Measurements from ENCODE around the gene CPB1. TPM values are rescaled to one million over a fixed set of nuclear protein-coding genes. Genes with fewer than 3 reads are reported as not detected.

CPB1 gene
- total RNA-seq, 2 experiments from 2014 or later: not detected

DNA sequence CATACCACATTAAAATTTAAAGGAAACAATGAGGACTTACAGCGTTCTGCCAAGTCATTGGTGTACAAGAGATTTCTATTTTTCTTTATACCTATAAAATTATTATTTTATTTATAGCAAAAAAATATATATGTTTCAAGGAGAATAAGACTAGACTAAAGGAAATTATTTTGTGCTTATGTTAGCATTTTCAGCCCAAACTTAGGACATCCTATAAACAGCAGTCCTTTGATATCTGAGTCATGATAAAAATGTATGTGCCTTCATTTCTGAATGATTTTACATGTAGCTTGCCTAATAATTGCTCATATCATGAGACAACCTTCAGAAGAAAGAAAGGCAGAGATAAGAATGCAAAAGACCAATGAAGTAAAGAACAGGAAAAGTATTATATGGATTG lies 20.8 kb downstream of the CPB1 start:
- H3K9me3 Mint-ChIP-seq: no peaks in the 10 kb centered on the region
- no peak overlapping the region for H3K27ac Mint-ChIP-seq
- no peak for DNase-seq
- ATAC-seq (ENCODE audit: low read depth): no peak
- peaks cover 7% of the 10 kb centered on the region for H3K27me3 Mint-ChIP-seq
- no peak overlapping the region for H3K4me3 Mint-ChIP-seq
- no peaks in the 10 kb centered on the region for H3K36me3 Mint-ChIP-seq
- POLR2A ChIA-PET: no interaction called here
- no peaks in the 10 kb centered on the region for H3K4me1 Mint-ChIP-seq

DNA sequence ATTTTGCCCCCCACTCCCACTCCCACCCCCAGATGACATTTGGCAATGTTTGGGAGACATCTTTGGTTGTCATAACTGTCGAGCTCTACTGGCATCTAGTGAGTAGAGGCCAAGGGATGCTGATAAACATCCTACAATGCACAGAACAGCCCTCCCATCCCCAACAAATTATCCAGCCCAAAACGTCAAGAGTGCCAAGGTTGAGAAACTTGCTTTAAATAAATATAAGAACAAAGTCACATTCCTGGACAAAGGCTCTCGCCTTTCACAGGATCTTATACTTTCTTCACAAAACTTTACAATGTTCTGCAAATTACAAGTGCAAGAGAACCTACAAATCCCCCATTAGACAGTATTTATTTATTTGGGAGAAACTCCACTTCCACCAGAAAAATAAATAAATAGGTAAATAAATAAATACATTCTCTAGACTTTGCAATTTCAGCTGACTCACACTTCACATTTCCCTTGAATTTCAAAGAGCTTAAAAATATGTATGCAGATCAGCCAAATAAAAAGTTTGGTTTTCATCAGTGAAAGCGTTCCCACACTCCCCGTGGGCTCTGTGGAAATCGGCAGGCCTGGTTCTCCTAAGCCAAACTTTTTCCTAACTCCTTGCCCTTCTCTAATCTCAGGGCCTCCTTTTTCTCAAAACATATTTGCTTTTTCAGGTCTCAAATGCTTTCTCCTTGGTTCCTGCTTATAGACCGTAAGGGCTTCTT lies 24.8 kb downstream of the CPB1 start:
- POLR2A ChIA-PET: no interaction called here
- Mint-ChIP-seq H3K27me3 (peaks cover 8% of the 10 kb centered on the region), H3K36me3 (no peaks in the 10 kb centered on the region), H3K4me3 (no peak overlapping the region), H3K9me3 (no peaks in the 10 kb centered on the region), H3K4me1 (no peaks in the 10 kb centered on the region), H3K27ac (no peak overlapping the region)
- no peak for DNase-seq
- no peak for ATAC-seq (ENCODE audit: low read depth)

DNA sequence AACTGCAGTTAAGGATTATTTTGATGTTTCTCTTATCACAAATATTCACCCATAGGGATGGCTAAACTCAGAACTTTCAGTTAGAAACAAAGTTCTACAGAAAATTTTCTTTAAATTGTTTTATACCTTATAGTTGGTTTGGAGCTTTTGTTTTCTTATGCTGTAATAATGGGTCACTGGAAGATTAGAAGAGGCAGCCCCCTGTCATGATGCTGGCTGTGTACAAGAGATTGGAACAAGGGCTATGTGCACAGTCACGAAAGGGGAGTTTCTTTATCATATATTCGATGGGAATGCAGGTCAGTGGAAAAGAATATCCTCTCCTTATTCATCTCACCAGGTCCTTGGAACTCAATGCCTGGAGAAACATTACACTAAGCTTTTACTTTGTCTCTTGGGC lies 25.5 kb downstream of the CPB1 start:
- DNase-seq (no peak), ATAC-seq (ENCODE audit: low read depth) (no peak)
- Mint-ChIP-seq H3K36me3 (no peaks in the 10 kb centered on the region), H3K9me3 (no peaks in the 10 kb centered on the region), H3K27me3 (peaks cover 6% of the 10 kb centered on the region), H3K27ac (no peak overlapping the region), H3K4me1 (no peaks in the 10 kb centered on the region), H3K4me3 (no peak overlapping the region)
- POLR2A ChIA-PET: no interaction called here

DNA sequence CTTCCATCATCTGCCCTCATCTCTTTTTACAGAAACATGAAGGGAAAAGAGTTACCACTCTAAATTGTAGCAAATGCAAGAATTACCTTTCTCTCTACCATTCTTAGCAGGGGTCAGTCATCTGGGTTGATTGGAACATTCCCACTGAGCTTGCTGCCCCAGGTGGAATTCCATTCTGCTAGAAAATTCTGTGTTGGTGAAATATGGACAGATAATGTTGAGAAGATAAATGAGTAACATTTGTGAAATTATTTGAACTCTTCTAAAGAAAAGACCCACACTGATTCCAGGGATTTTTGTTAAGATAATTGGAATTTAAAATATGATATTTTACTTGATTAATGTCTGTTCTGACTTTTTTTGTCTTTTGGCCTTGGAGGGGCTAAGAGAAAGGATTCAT lies 26.4 kb downstream of the CPB1 start:
- no peaks in the 10 kb centered on the region for H3K36me3 Mint-ChIP-seq
- H3K9me3 Mint-ChIP-seq: no peaks in the 10 kb centered on the region
- H3K4me3 Mint-ChIP-seq: no peak overlapping the region
- ATAC-seq (ENCODE audit: low read depth) (no peak), DNase-seq (no peak)
- POLR2A ChIA-PET: no interaction called here
- no peak overlapping the region for H3K27ac Mint-ChIP-seq
- peaks cover 6% of the 10 kb centered on the region for H3K27me3 Mint-ChIP-seq
- H3K4me1 Mint-ChIP-seq: no peaks in the 10 kb centered on the region

DNA sequence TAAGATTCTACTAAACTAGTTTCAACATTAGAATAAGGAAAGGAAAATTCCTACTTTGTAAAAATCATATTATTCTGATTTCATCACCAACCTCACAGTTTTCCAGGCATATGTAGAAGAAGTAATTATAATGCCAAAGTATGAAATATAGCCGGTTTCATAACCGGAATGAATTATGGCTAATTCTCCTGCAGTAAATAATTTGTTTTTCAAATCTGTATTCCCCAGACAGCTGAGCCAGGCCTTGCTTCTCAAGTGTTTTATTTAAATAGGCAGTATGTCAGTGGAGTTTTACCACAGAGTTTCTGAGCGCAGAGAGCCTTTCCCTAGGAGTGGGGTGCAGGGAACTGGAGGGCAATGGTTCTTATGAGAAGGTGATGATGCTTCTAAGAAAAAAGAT lies 28.8 kb downstream of the CPB1 start:
- no peak overlapping the region for H3K27ac Mint-ChIP-seq
- H3K36me3 Mint-ChIP-seq: no peaks in the 10 kb centered on the region
- no peak for DNase-seq
- no peaks in the 10 kb centered on the region for H3K9me3 Mint-ChIP-seq
- H3K4me3 Mint-ChIP-seq: no peak overlapping the region
- POLR2A ChIA-PET: no interaction called here
- no peak for ATAC-seq (ENCODE audit: low read depth)
- no peaks in the 10 kb centered on the region for H3K4me1 Mint-ChIP-seq
- H3K27me3 Mint-ChIP-seq: peaks cover 7% of the 10 kb centered on the region

DNA sequence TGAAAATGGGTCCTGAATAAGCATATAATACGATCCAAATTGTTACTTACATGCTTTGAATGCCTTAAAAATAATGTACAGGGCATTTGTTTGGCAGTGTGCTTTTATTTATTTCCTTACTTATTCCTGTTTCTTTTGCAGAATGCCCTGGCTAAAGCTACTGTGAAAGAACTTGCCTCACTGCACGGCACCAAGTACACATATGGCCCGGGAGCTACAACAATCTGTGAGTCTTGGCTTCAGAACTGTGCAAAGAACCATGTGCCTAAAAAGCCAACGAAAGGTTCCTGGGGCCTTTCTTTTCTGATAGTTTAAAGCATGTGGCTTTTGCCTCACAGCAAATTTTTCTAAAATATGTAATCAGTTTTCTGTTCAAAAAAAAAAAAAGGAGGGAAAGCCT lies 29.7 kb downstream of the CPB1 start:
- ATAC-seq (ENCODE audit: low read depth): no peak
- Mint-ChIP-seq H3K27me3 (peaks cover 12% of the 10 kb centered on the region), H3K9me3 (no peaks in the 10 kb centered on the region), H3K4me3 (no peak overlapping the region), H3K36me3 (no peaks in the 10 kb centered on the region), H3K27ac (no peak overlapping the region), H3K4me1 (no peaks in the 10 kb centered on the region)
- POLR2A ChIA-PET: interaction anchor here (0.7 kb wide), 1 partner anchor 1485 kb away, joined by 4 read pairs; no protein-coding TSS in a partner anchor
- no peak for DNase-seq

DNA sequence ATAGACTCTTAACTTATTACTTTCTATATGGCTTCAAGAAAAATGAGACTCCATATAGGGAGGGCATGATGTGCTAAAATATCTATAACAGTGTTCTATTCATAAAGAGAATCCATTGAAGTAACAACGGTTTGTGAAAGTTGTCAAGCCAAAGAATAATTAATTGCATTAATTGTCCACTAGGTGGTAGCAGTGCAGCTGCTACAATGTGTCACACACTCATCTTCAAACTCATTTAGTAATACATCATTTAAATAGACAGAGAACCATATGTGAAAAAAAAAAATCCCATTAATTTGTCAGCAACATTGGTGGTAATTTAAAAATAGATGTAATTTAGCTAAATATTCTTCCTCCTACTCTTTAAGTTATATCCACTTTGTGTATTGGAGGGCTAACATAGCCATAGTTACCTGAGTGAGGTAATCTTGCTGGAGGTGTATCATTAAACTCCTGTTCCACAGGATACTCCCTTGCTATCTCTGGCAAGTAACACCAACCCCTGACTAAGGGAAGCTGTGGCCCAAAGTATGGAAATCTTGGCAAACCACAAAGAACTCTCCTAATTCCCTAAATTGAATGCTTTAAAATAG lies 33.8 kb downstream of the CPB1 start:
- no peaks in the 10 kb centered on the region for H3K4me1 Mint-ChIP-seq
- DNase-seq (no peak), ATAC-seq (ENCODE audit: low read depth) (no peak)
- H3K4me3 Mint-ChIP-seq: no peak overlapping the region
- no peak overlapping the region for H3K27ac Mint-ChIP-seq
- H3K27me3 Mint-ChIP-seq: peaks cover 24% of the 10 kb centered on the region
- no peaks in the 10 kb centered on the region for H3K36me3 Mint-ChIP-seq
- POLR2A ChIA-PET: no interaction called here
- H3K9me3 Mint-ChIP-seq: no peaks in the 10 kb centered on the region

DNA sequence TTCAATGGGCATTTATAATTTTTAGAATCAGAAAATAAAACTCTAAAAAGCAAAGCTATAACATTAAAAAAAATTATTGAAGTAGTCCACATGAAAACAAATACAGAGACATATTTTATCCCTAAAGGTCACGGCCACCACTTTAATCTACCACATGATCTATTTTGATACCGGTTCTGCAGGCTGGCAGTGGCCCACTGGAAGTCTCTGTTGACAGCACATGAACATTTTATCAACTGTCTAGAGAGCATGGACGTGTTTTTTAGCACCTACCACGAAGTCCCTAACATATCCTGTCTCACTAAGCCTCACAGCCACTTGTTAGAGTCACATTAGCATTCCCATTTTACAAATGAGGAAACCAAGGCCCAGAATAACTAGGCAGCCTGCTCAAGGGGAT lies 35.7 kb downstream of the CPB1 start:
- ATAC-seq (ENCODE audit: low read depth): no peak
- no peak for DNase-seq
- POLR2A ChIA-PET: no interaction called here
- Mint-ChIP-seq H3K4me1 (no peaks in the 10 kb centered on the region), H3K4me3 (no peak overlapping the region), H3K36me3 (no peaks in the 10 kb centered on the region), H3K9me3 (no peaks in the 10 kb centered on the region), H3K27ac (no peak overlapping the region), H3K27me3 (peaks cover 32% of the 10 kb centered on the region)

DNA sequence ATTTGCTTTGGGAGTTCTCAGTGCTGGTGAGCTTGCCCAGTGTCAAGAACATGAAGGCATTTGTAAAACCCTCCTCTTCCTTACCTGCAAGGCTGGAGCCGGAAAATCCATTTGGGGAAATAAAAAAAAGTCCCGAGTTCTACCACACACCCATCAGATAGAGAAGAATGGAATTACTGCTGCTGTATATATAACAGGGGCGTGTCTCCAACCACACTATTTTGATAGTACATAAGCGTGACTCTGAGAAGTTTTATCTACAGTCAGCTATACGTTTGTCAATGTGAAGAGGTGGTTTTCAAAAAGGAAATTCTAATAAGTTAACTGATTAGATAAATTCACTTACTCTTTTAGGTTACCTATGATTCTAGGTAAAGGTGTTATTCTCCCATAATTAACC lies 36.2 kb downstream of the CPB1 start:
- no peaks in the 10 kb centered on the region for H3K36me3 Mint-ChIP-seq
- POLR2A ChIA-PET: no interaction called here
- DNase-seq: no peak
- no peak overlapping the region for H3K4me3 Mint-ChIP-seq
- no peaks in the 10 kb centered on the region for H3K4me1 Mint-ChIP-seq
- peaks cover 32% of the 10 kb centered on the region for H3K27me3 Mint-ChIP-seq
- no peak overlapping the region for H3K27ac Mint-ChIP-seq
- no peaks in the 10 kb centered on the region for H3K9me3 Mint-ChIP-seq
- no peak for ATAC-seq (ENCODE audit: low read depth)

DNA sequence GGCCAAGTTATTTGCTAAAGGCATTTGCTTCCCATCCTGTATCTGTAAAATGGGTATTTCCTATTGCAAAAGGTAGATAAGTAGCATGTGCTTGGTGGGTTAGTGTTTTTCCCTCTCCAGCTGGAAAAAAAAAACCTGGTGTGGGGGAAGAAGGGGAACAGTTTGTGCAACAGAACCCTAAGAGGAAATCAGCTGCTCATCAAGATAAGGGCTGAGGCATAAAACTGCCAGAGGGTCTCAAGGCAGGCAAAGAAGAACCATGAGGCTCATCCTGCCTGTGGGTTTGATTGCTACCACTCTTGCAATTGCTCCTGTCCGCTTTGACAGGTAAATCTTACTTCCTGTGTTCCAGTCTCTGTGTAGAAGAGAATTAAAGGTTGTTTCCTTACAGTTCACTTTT lies 37.4 kb downstream of the CPB1 start, which contains the start of gene CPA3:
Gene CPA3, plus strand, starts transcription at position 248 of the 400 bp plus-strand sequence. Its CDS starts 12 bp downstream, at position 260.
- POLR2A ChIA-PET: no interaction called here
- ATAC-seq (ENCODE audit: low read depth): no peak

DNA sequence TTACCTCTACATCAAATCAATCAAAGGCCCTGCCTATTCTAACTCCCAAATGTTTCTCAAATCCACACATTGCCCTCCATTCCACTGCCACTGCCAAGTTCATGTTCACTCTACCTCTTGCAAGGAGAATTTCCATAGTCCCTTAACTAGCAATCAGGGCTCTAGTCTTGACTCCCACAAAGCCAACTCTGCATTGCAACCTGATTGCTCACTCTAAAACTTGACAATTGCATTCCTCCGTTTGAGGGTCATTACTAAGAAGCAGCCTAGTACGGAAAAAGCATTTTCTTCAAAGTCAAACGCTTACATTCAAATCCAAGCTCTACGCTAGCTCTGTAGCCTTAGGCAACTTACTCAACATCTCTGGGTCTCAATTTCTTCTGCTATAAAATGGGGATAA lies 38.6 kb downstream of the CPB1 start:
- Mint-ChIP-seq H3K4me3 (no peak overlapping the region), H3K36me3 (no peaks in the 10 kb centered on the region), H3K9me3 (no peaks in the 10 kb centered on the region), H3K27me3 (peaks cover 30% of the 10 kb centered on the region), H3K27ac (no peak overlapping the region), H3K4me1 (no peaks in the 10 kb centered on the region)
- DNase-seq (no peak), ATAC-seq (ENCODE audit: low read depth) (no peak)
- POLR2A ChIA-PET: no interaction called here

More for the DNA sequence above, 37.4 kb downstream of the CPB1 start, which contains the start of gene CPA3:
- H3K27me3 Mint-ChIP-seq: peaks cover 32% of the 10 kb centered on the region
- H3K36me3 Mint-ChIP-seq: no peaks in the 10 kb centered on the region
- no peaks in the 10 kb centered on the region for H3K9me3 Mint-ChIP-seq
- no peak for DNase-seq
- no peak within 1 kb of the TSS for H3K27ac Mint-ChIP-seq
- no peak within 1 kb of the TSS for H3K4me3 Mint-ChIP-seq
- no peaks in the 10 kb centered on the region for H3K4me1 Mint-ChIP-seq

DNA sequence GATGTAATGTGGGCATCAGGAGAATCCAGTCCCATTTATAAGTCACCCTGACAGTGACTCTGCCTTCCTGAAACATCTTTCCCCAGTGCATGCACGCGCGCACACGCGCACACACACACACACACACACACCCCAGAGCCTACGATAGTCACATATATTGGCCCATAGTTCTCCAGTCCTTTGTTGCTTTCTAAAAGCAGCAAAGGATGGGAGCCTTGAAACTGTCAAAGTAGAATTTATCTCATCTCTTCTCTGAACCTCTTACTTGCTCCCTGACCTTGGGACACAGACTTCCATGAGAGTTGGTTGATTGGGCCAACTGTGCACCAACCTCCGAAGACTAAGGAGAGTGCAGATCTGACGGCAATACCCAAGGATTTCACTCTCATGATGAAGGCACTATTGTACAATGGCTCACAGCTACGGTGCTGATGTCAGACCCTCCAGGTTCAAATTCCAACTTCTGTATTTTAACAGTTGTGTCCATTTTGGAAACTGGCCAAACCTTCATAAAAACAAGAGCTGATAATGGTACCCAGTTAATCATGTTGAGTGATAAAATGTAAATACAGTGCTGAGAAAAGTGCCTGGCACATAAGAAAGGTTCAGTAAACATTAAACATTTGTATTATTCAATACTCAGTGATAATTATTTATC lies 45.8 kb downstream of the CPB1 start:
- H3K27ac Mint-ChIP-seq: no peak overlapping the region
- no peak overlapping the region for H3K4me3 Mint-ChIP-seq
- POLR2A ChIA-PET: no interaction called here
- ATAC-seq (ENCODE audit: low read depth) (no peak), DNase-seq (no peak)
- H3K4me1 Mint-ChIP-seq: no peaks in the 10 kb centered on the region
- no peaks in the 10 kb centered on the region for H3K9me3 Mint-ChIP-seq
- H3K27me3 Mint-ChIP-seq: peaks cover 12% of the 10 kb centered on the region
- H3K36me3 Mint-ChIP-seq: no peaks in the 10 kb centered on the region

DNA sequence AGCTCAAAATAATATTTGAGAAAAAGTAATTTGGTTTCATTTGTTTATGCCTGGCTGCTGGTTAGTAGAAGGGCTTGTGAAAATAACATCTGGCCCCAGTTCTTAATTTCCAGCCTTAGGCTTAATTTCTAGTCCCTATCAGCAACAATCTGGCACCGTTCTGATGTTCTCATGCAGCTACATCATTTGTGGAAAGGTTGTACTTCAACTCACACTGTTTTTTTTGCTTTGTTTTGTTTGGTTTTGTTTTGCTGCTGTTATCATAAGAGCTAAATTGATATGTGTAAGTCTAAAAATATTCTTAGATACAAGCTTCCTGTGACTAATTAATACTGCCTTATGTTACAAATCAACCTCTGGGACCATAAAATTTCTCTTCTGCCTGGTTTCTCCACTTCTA lies 46.4 kb downstream of the CPB1 start:
- ATAC-seq (ENCODE audit: low read depth) (no peak), DNase-seq (no peak)
- Mint-ChIP-seq H3K27me3 (peaks cover 12% of the 10 kb centered on the region), H3K27ac (no peak overlapping the region), H3K4me1 (no peaks in the 10 kb centered on the region), H3K36me3 (no peaks in the 10 kb centered on the region), H3K4me3 (no peak overlapping the region), H3K9me3 (no peaks in the 10 kb centered on the region)
- POLR2A ChIA-PET: no interaction called here

DNA sequence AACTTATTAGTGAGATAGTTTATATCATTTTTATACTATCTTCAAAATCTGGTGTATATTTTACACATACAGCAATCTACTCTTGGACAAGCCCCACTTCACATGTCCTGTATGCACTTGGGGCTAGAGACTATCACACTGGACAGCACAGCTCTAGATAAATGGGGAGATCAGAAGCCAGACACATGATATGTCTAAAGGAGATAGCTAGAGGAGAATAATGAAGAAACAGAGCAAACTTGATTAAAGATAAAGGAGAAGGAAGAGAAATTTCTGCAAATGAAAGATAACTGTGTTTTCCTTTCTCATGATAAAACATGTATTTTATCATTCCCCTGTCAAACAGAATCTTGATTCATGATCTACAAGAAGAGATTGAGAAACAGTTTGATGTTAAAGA lies 50.5 kb downstream of the CPB1 start:
- Mint-ChIP-seq H3K4me1 (no peaks in the 10 kb centered on the region), H3K4me3 (no peak overlapping the region), H3K27ac (no peak overlapping the region), H3K27me3 (peaks cover 11% of the 10 kb centered on the region), H3K9me3 (no peaks in the 10 kb centered on the region), H3K36me3 (no peaks in the 10 kb centered on the region)
- ATAC-seq (ENCODE audit: low read depth) (no peak), DNase-seq (no peak)
- POLR2A ChIA-PET: no interaction called here

All from activated naive CD8-positive, alpha-beta T cell treated with anti-CD3 and anti-CD28 coated beads, Interleukin-2, amount 10 ng/mL, durations not matched to agents 7 days and 5 days (primary cell).